Activated CD4-positive, alpha-beta T cell treated with anti-CD3 and anti-CD28 coated beads, Interleukin-2, amount 50 U/mL, for 4 hours (primary cell): Measurements from ENCODE around the gene TBC1D28.
"Not testable (repeated sequence)": the region's sequence is repeated elsewhere in the genome, so short reads cannot be mapped to it uniquely, and the experiment has no call there.

ENCODE experiments used
- DNase-seq, 2 experiments: peaks; one replicate each; pipeline ENCODE4 v3.0.0-alpha.2; 2020

The TBC1D28 gene

GRCh38 chr17:18613016-18613415, 31.2 kb downstream of the TBC1D28 start:
- not testable (repeated sequence) for DNase-seq

- DNase-seq = not testable (repeated sequence)
Measured at GRCh38 chr17:18593138-18593537, 51.1 kb downstream of the TBC1D28 start.
